HEK293 (cell line): ENCODE measurements around the gene EPB41L2.

Source experiments
- CTCF ChIA-PET: fragments of 350-600 bp; formaldehyde crosslinking; extraction: SDS; loops from one replicate; lab custom pipeline; 2021; ENCODE audit warnings: antibody characterized with exemption; lab: Yijun Ruan, JAX
- POLR2A ChIA-PET: fragments of 300-600 bp; formaldehyde crosslinking; extraction: SDS; loops from one replicate; lab custom pipeline; 2020; ENCODE audit warnings: antibody characterized with exemption, inconsistent platforms; lab: Yijun Ruan, JAX
- H3K27ac ChIP-seq: fragments of 200-500 bp; sonication (Bioruptor generic); 2 replicates; pipeline ENCODE4 v1.5.1; 2014; ENCODE audit warnings: low read depth, low read length, control low read depth, inconsistent platforms; ENCODE audit errors: extremely low read depth
- H3K36me3 ChIP-seq, 2 experiments: fragments of 200-500 bp in 1 of 2; sonication (Bioruptor generic) in 1 of 2; 1 replicate in 1 of 2; 2 replicates in 1 of 2; pipeline ENCODE4 v1.5.1; 2014 to 2017; ENCODE audit warnings: inconsistent platforms in 2 of 2, low read length in 2 of 2; ENCODE audit not compliant: control insufficient read depth in 2 of 2, insufficient read depth in 1 of 2
- H3K4me1 ChIP-seq: fragments of 200-500 bp; sonication (Bioruptor generic); 2 replicates; pipeline ENCODE4 v1.5.1; 2014; ENCODE audit warnings: mild to moderate bottlenecking, low read length, inconsistent platforms; ENCODE audit not compliant: control insufficient read depth, insufficient read depth
- H3K4me3 ChIP-seq: 2 replicates; pipeline ENCODE4 v1.5.1; 2011; ENCODE audit warnings: low read depth, mild to moderate bottlenecking, control low read depth, low read length, moderate library complexity
- H3K9me3 ChIP-seq: fragments of 200-500 bp; sonication (Bioruptor generic); 2 replicates; pipeline ENCODE4 v1.5.1; 2014; ENCODE audit warnings: low read depth, low read length, inconsistent platforms; ENCODE audit not compliant: control insufficient read depth, insufficient read depth
- CTCF ChIP-seq: fragments of 450-650 bp; formaldehyde crosslinking; IDR thresholded peaks from 2 replicates; pipeline ENCODE4 v1.5.1; 2016; ENCODE audit warnings: missing biosample characterization, missing genetic modification characterization
- IKZF3 ChIP-seq: fragments of 450-650 bp; IDR thresholded peaks from 2 replicates; pipeline ENCODE4 v1.5.0; 2018; ENCODE audit warnings: missing biosample characterization, mild to moderate bottlenecking, missing genetic modification characterization, moderate library complexity
- KLF16 ChIP-seq: fragments of 450-650 bp; formaldehyde crosslinking; IDR thresholded peaks from 2 replicates; pipeline ENCODE4 v1.5.1; 2017; ENCODE audit warnings: missing biosample characterization, missing genetic modification characterization
- PATZ1 ChIP-seq: fragments of 450-650 bp; formaldehyde crosslinking; IDR thresholded peaks from 2 replicates; pipeline ENCODE4 v1.5.1; 2016; ENCODE audit warnings: missing biosample characterization, missing genetic modification characterization
- PBX3 ChIP-seq: sonication (generic); formaldehyde crosslinking; IDR thresholded peaks from 2 replicates; pipeline ENCODE4 v1.8.1; 2022; ENCODE audit warnings: mild to moderate bottlenecking, moderate library complexity, missing genetic modification reagents
- SP3 ChIP-seq: fragments of 450-650 bp; formaldehyde crosslinking; IDR thresholded peaks from 2 replicates; pipeline ENCODE4 v1.5.1; 2016; ENCODE audit warnings: missing biosample characterization, missing genetic modification characterization
- ZEB2 ChIP-seq: fragments of 450-650 bp; formaldehyde crosslinking; IDR thresholded peaks from 2 replicates; pipeline ENCODE4 v1.5.1; 2016; ENCODE audit warnings: missing biosample characterization, missing genetic modification characterization
- ZFHX2 ChIP-seq: fragments of 450-650 bp; formaldehyde crosslinking; conservative IDR thresholded peaks from 2 replicates; pipeline ENCODE4 v1.5.1; 2016; ENCODE audit warnings: missing biosample characterization, missing genetic modification characterization
- ZNF169 ChIP-seq: fragments of 450-650 bp; formaldehyde crosslinking; IDR thresholded peaks from 2 replicates; pipeline ENCODE4 v1.5.1; 2016; ENCODE audit warnings: missing biosample characterization, missing genetic modification characterization
- ZNF184 ChIP-seq: fragments of 450-650 bp; IDR thresholded peaks from 2 replicates; pipeline ENCODE4 v1.5.1; 2018; ENCODE audit warnings: missing biosample characterization, mild to moderate bottlenecking, missing genetic modification characterization
- ZNF2 ChIP-seq: fragments of 450-650 bp; formaldehyde crosslinking; IDR thresholded peaks from 2 replicates; pipeline ENCODE4 v1.5.1; 2016; ENCODE audit warnings: missing biosample characterization, missing genetic modification characterization
- ZNF239 ChIP-seq: fragments of 450-650 bp; formaldehyde crosslinking; IDR thresholded peaks from 2 replicates; pipeline ENCODE4 v1.5.1; 2016; ENCODE audit warnings: missing biosample characterization, missing genetic modification characterization
- ZNF311 ChIP-seq: fragments of 450-650 bp; formaldehyde crosslinking; IDR thresholded peaks from 2 replicates; pipeline ENCODE4 v1.5.1; 2017; ENCODE audit warnings: missing biosample characterization, missing genetic modification characterization, borderline replicate concordance
- ZNF341 ChIP-seq: fragments of 450-650 bp; formaldehyde crosslinking; IDR thresholded peaks from 2 replicates; pipeline ENCODE4; 2016; ENCODE audit warnings: low read depth, missing biosample characterization, missing genetic modification characterization
- ZNF366 ChIP-seq: fragments of 450-650 bp; formaldehyde crosslinking; conservative IDR thresholded peaks from 2 replicates; pipeline ENCODE4 v1.5.1; 2016; ENCODE audit warnings: missing biosample characterization, missing genetic modification characterization
- ZNF394 ChIP-seq: fragments of 450-650 bp; formaldehyde crosslinking; IDR thresholded peaks from 2 replicates; pipeline ENCODE4 v1.5.1; 2016; ENCODE audit warnings: missing biosample characterization, missing genetic modification characterization, mild to moderate bottlenecking, moderate library complexity, borderline replicate concordance
- ZNF426 ChIP-seq: fragments of 450-650 bp; formaldehyde crosslinking; IDR thresholded peaks from 2 replicates; pipeline ENCODE4 v1.5.1; 2017; ENCODE audit warnings: missing biosample characterization, missing genetic modification characterization, mild to moderate bottlenecking, inconsistent platforms, moderate library complexity
- ZNF473 ChIP-seq: fragments of 450-650 bp; formaldehyde crosslinking; IDR thresholded peaks from 2 replicates; pipeline ENCODE4 v1.5.1; 2017; ENCODE audit warnings: missing biosample characterization, missing genetic modification characterization
- ZNF529 ChIP-seq: fragments of 450-650 bp; formaldehyde crosslinking; IDR thresholded peaks from 2 replicates; pipeline ENCODE4 v1.5.1; 2017; ENCODE audit warnings: missing genetic modification characterization, missing biosample characterization; ENCODE audit not compliant: insufficient replicate concordance
- ZNF704 ChIP-seq: fragments of 450-650 bp; formaldehyde crosslinking; IDR thresholded peaks from 2 replicates; pipeline ENCODE4 v1.5.1; 2016; ENCODE audit warnings: missing biosample characterization, missing genetic modification characterization
- ZNF830 ChIP-seq: fragments of 450-650 bp; IDR thresholded peaks from 2 replicates; pipeline ENCODE4 v1.5.0; 2018; ENCODE audit warnings: missing biosample characterization, missing genetic modification characterization, low read depth, mild to moderate bottlenecking, moderate library complexity
- TF ChIP-seq, protein P1 (sequence below): fragments of 450-650 bp; formaldehyde crosslinking; IDR thresholded peaks from 2 replicates; pipeline ENCODE4 v1.5.1; 2016; ENCODE audit warnings: missing biosample characterization, missing genetic modification characterization
- TF ChIP-seq, protein P2 (sequence below): fragments of 450-650 bp; formaldehyde crosslinking; IDR thresholded peaks from 2 replicates; pipeline ENCODE4 v1.5.1; 2016; ENCODE audit warnings: missing biosample characterization, missing genetic modification characterization

Gene EPB41L2

DNA sequence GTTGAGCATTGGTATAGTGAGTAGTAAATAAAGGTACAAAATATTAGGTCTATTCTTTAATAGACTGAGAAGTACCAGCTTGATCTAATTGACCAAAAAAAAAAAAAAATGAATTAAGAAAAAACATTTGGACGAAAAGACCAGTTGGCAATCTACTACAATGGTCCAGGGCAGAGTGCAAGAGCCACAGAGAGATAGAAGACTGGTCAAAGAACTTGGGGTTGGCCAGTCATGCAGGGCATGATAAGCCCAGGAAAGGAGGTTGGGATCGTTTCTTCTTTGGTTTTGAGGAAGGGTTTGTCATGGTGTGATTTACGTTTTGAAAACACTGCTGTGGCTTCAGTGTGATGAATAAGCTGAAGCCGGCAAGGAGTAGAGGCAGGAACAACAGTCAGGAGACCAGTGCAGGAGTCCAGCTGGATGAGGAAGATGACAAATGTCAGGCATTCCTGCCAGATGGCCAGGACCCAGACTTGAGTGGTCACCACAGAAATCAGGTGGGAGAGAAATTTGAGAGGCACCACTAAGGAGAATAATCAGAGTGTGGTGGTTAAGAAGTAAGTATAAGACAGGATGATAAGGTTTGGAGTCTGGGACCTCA lies 221.8 kb downstream of the EPB41L2 start:
- POLR2A ChIA-PET = no interaction called here
- CTCF ChIA-PET = interaction anchor here (1.1 kb wide), 1 partner anchor 212 kb away, joined by 3 read pairs; no protein-coding TSS in a partner anchor
- H3K4me1 ChIP-seq = no peaks in the 10 kb centered on the region
- no peaks in the 10 kb centered on the region for H3K9me3 ChIP-seq
- TF ChIP-seq ZFHX2 (no peak), ZNF529 (tag by site-specific recombination) (no peak), PBX3 (CRISPR knock-in tag) (no peak), ZNF341 (tag by site-specific recombination) (no peak), IKZF3 (tag by site-specific recombination) (no peak)
- peaks cover 0 to 9% of the 10 kb centered on the region in 2 experiments; a peak in 1 of 3 replicates for H3K36me3 ChIP-seq
- H3K27ac ChIP-seq = no peak overlapping the region
- H3K4me3 ChIP-seq = no peak overlapping the region

GRCh38 chr6:130840050-130840449 lies 223.0 kb downstream of the EPB41L2 start:
- Histone ChIP-seq H3K27ac (no peak overlapping the region), H3K4me3 (no peak overlapping the region), H3K4me1 (no peaks in the 10 kb centered on the region), H3K9me3 (no peaks in the 10 kb centered on the region), H3K36me3 (peaks cover 0 to 9% of the 10 kb centered on the region in 2 experiments; a peak in 1 of 3 replicates)
- TF ChIP-seq ZNF394 (tag by site-specific recombination) (no peak), ZNF2 (tag by site-specific recombination) (no peak), ZNF184 (no peak), ZEB2 (tag by site-specific recombination) (no peak), PBX3 (CRISPR knock-in tag) (no peak), CTCF (tag by site-specific recombination) (no peak), PATZ1 (tag by site-specific recombination) (no peak), ZNF239 (tag by site-specific recombination) (no peak), ZNF169 (no peak), ZNF830 (tag by site-specific recombination) (no peak), ZNF426 (tag by site-specific recombination) (no peak), ZNF311 (tag by site-specific recombination) (no peak), ZNF366 (no peak), ZNF704 (no peak), ZNF473 (no peak), KLF16 (tag by site-specific recombination) (no peak), SP3 (tag by site-specific recombination) (no peak)
- TF ChIP-seq, protein P1, sequence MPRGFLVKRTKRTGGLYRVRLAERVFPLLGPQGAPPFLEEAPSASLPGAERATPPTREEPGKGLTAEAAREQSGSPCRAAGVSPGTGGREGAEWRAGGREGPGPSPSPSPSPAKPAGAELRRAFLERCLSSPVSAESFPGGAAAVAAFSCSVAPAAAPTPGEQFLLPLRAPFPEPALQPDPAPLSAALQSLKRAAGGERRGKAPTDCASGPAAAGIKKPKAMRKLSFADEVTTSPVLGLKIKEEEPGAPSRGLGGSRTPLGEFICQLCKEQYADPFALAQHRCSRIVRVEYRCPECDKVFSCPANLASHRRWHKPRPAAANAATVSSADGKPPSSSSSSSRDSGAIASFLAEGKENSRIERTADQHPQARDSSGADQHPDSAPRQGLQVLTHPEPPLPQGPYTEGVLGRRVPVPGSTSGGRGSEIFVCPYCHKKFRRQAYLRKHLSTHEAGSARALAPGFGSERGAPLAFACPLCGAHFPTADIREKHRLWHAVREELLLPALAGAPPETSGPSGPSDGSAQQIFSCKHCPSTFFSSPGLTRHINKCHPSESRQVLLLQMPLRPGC (tag by site-specific recombination) = no peak
- TF ChIP-seq, protein P2, sequence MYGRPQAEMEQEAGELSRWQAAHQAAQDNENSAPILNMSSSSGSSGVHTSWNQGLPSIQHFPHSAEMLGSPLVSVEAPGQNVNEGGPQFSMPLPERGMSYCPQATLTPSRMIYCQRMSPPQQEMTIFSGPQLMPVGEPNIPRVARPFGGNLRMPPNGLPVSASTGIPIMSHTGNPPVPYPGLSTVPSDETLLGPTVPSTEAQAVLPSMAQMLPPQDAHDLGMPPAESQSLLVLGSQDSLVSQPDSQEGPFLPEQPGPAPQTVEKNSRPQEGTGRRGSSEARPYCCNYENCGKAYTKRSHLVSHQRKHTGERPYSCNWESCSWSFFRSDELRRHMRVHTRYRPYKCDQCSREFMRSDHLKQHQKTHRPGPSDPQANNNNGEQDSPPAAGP (tag by site-specific recombination) = no peak
- CTCF ChIA-PET = no interaction called here
- POLR2A ChIA-PET = no interaction called here
